Fibroblast of lung (primary cell): ENCODE measurements around the gene LTBP2. TPM values are rescaled to one million over a fixed set of nuclear protein-coding genes. Genes with fewer than 3 reads are reported as not detected.
A peak's percentile ranks its signal among the peaks of the same experiment; 100 is the strongest.

Source experiments
- DNase-seq, 2 donors: peaks; one replicate each; pipeline versions ENCODE4 v3.0.0 to v3.0.0-alpha.2; 2010; ENCODE audit warnings: low read depth in 2 of 2
- H2AFZ ChIP-seq: 2 replicates; pipeline ENCODE4 v1.5.1; 2012; ENCODE audit warnings: low read length, control low read depth, inconsistent platforms
- H3K27ac ChIP-seq: 2 replicates; pipeline ENCODE4 v1.5.1; 2011; ENCODE audit warnings: low read length, control low read depth; ENCODE audit not compliant: insufficient read depth
- H3K27me3 ChIP-seq: 2 replicates; pipeline ENCODE4 v1.5.1; 2011; ENCODE audit warnings: mild to moderate bottlenecking, low read length; ENCODE audit not compliant: control insufficient read depth, insufficient read depth
- H3K36me3 ChIP-seq: 2 replicates; pipeline ENCODE4 v1.5.1; 2011; ENCODE audit warnings: low read length; ENCODE audit not compliant: control insufficient read depth, insufficient read depth
- H3K4me1 ChIP-seq: 2 replicates; pipeline ENCODE4 v1.5.1; 2011; ENCODE audit warnings: low read length; ENCODE audit not compliant: control insufficient read depth, insufficient read depth; ENCODE audit errors: extremely low read depth
- H3K4me2 ChIP-seq: 2 replicates; pipeline ENCODE4 v1.5.1; 2011; ENCODE audit warnings: low read length, control low read depth; ENCODE audit not compliant: insufficient read depth; ENCODE audit errors: extremely low read depth
- H3K4me3 ChIP-seq, 4 experiments: fragments of 200-600 bp in 1 of 4; sonication (generic) in 1 of 4; replicated peaks in 1 of 4; 2 replicates each; pipeline ENCODE4 v1.5.1; 2011 to 2016; ENCODE audit warnings: low read length in 4 of 4, low read depth in 3 of 4, mild to moderate bottlenecking in 3 of 4, control low read depth in 2 of 4, inconsistent platforms in 1 of 4, mixed read lengths in 1 of 4; ENCODE audit not compliant: insufficient read depth in 1 of 4; ENCODE audit errors: control extremely low read depth in 1 of 4
- H3K79me2 ChIP-seq: 2 replicates; pipeline ENCODE4 v1.5.1; 2012; ENCODE audit warnings: mild to moderate bottlenecking, low read length, inconsistent platforms; ENCODE audit not compliant: control insufficient read depth, insufficient read depth
- H3K9ac ChIP-seq: 2 replicates; pipeline ENCODE4 v1.5.1; 2011; ENCODE audit warnings: mild to moderate bottlenecking, low read length, control low read depth; ENCODE audit not compliant: insufficient read depth
- H3K9me3 ChIP-seq: 2 replicates; pipeline ENCODE4 v1.5.1; 2012; ENCODE audit warnings: low read depth, low read length; ENCODE audit not compliant: control insufficient read depth, insufficient read depth
- H4K20me1 ChIP-seq: 2 replicates; pipeline ENCODE4 v1.5.1; 2011; ENCODE audit warnings: low read length; ENCODE audit not compliant: control insufficient read depth, insufficient read depth; ENCODE audit errors: extremely low read depth
- EZH2 ChIP-seq: IDR thresholded peaks from 2 replicates; pipeline ENCODE4 v1.5.1; 2012; ENCODE audit warnings: low read length, control low read depth, mild to moderate bottlenecking; ENCODE audit errors: missing control alignments
- polyA plus RNA-seq, 2 donors: library from polyadenylated mRNA; depleted of rRNA in 1 of 2; stranded (reverse) in 1 of 2; unstranded in 1 of 2; fragments of >200 nt; gene quantifications; 2 replicates each; pipeline ENCODE4 v1.2.1, GENCODE V29; 2011 to 2012; ENCODE audit warnings: missing spikeins in 1 of 2
- total RNA-seq: library from RNA; depleted of rRNA; stranded (reverse); fragments of >200 nt; gene quantifications from 2 replicates; pipeline ENCODE4 v1.2.1, GENCODE V29; 2014
- TF ChIP-seq, protein P1 (sequence below), 2 donors: IDR thresholded peaks in 1 of 2; conservative IDR thresholded peaks in 1 of 2; 1 replicate in 1 of 2; 2 replicates in 1 of 2; pipeline ENCODE4 v1.5.1; 2011 to 2012; ENCODE audit warnings: low read length in 2 of 2, control low read depth in 1 of 2, inconsistent platforms in 1 of 2, low read depth in 1 of 2, mild to moderate bottlenecking in 1 of 2

Gene LTBP2
- total and polyA plus RNA-seq, 2 donors (not counting 1 experiment from before 2014, with no cell fraction given): 108 to 514 TPM

- H3K9ac ChIP-seq: no peak overlapping the region
Observed at GRCh38 chr14:74654931-74655330, 42.9 kb upstream of the LTBP2 start.

GRCh38 chr14:74653386-74654138 lies 41.5 kb upstream of the LTBP2 start:
- peak in 1 of 2 donors; percentile 36 for DNase-seq
- no peaks in the 10 kb centered on the region for H3K79me2 ChIP-seq
- H3K36me3 ChIP-seq: no peaks in the 10 kb centered on the region
- H3K27me3 ChIP-seq: no peaks in the 10 kb centered on the region
- no peak overlapping the region for H3K9ac ChIP-seq
- H3K4me2 ChIP-seq: no peak overlapping the region
- H3K27ac ChIP-seq: no peak overlapping the region
- TF ChIP-seq EZH2: no peak
- TF ChIP-seq, protein P1, sequence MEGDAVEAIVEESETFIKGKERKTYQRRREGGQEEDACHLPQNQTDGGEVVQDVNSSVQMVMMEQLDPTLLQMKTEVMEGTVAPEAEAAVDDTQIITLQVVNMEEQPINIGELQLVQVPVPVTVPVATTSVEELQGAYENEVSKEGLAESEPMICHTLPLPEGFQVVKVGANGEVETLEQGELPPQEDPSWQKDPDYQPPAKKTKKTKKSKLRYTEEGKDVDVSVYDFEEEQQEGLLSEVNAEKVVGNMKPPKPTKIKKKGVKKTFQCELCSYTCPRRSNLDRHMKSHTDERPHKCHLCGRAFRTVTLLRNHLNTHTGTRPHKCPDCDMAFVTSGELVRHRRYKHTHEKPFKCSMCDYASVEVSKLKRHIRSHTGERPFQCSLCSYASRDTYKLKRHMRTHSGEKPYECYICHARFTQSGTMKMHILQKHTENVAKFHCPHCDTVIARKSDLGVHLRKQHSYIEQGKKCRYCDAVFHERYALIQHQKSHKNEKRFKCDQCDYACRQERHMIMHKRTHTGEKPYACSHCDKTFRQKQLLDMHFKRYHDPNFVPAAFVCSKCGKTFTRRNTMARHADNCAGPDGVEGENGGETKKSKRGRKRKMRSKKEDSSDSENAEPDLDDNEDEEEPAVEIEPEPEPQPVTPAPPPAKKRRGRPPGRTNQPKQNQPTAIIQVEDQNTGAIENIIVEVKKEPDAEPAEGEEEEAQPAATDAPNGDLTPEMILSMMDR (conservative IDR thresholded peaks at IDR 0.05 in 1 of 2, IDR thresholded peaks at IDR 0.05 in 1 of 2; ENCODE audit: low read depth in 1 of 2, low read length in 2 of 2): no peak
- no peaks in the 10 kb centered on the region for H3K9me3 ChIP-seq
- H3K4me1 ChIP-seq: peaks cover 32% of the 10 kb centered on the region
- no peak overlapping the region for H2AFZ ChIP-seq
- H4K20me1 ChIP-seq: no peaks in the 10 kb centered on the region
- no peak overlapping the region for H3K4me3 ChIP-seq

More at GRCh38 chr14:74654931-74655330, 42.9 kb upstream of the LTBP2 start:
- H3K79me2 ChIP-seq: no peaks in the 10 kb centered on the region
- DNase-seq: no peak
- H3K4me1 ChIP-seq: peaks cover 36% of the 10 kb centered on the region
- TF ChIP-seq, protein P1 (conservative IDR thresholded peaks at IDR 0.05 in 1 of 2, IDR thresholded peaks at IDR 0.05 in 1 of 2; ENCODE audit: low read depth in 1 of 2, low read length in 2 of 2): no peak
- TF ChIP-seq EZH2: no peak
- no peaks in the 10 kb centered on the region for H3K27me3 ChIP-seq
- H3K4me3 ChIP-seq: no peak overlapping the region
- no peaks in the 10 kb centered on the region for H4K20me1 ChIP-seq
- no peaks in the 10 kb centered on the region for H3K9me3 ChIP-seq
- H3K27ac ChIP-seq: peak overlapping the region; percentile 44
- no peak overlapping the region for H2AFZ ChIP-seq
- no peak overlapping the region for H3K4me2 ChIP-seq
- no peaks in the 10 kb centered on the region for H3K36me3 ChIP-seq

GRCh38 chr14:74652541-74652940 lies 40.5 kb upstream of the LTBP2 start:
- no peak for TF ChIP-seq EZH2
- TF ChIP-seq, protein P1 (conservative IDR thresholded peaks at IDR 0.05 in 1 of 2, IDR thresholded peaks at IDR 0.05 in 1 of 2; ENCODE audit: low read depth in 1 of 2, low read length in 2 of 2): no peak
- no peaks in the 10 kb centered on the region for H3K79me2 ChIP-seq
- no peak overlapping the region for H3K9ac ChIP-seq
- H3K4me3 ChIP-seq: no peak overlapping the region
- H3K9me3 ChIP-seq: no peaks in the 10 kb centered on the region
- peaks cover 32% of the 10 kb centered on the region for H3K4me1 ChIP-seq
- H3K27me3 ChIP-seq: no peaks in the 10 kb centered on the region
- no peak overlapping the region for H2AFZ ChIP-seq
- H3K4me2 ChIP-seq: no peak overlapping the region
- no peaks in the 10 kb centered on the region for H4K20me1 ChIP-seq
- H3K27ac ChIP-seq: no peak overlapping the region
- DNase-seq: no peak
- H3K36me3 ChIP-seq: no peaks in the 10 kb centered on the region
